HG03108 (cell line): ENCODE data around the gene PLCG1.

Experiments used
- ATAC-seq: cut with Tn5 transposase; IDR thresholded peaks from one replicate; pipeline ENCODE4 v1.9.1; 2021; ENCODE audit warnings: moderate library complexity; ENCODE audit not compliant: unreplicated experiment

PLCG1 gene

GRCh38 chr20:41166201-41167117, 29.1 kb downstream of the PLCG1 start:
- no peak for ATAC-seq

- no peak for ATAC-seq
These were observed 29.8 kb downstream of the PLCG1 start for GRCh38 chr20:41167118-41167470.

DNA sequence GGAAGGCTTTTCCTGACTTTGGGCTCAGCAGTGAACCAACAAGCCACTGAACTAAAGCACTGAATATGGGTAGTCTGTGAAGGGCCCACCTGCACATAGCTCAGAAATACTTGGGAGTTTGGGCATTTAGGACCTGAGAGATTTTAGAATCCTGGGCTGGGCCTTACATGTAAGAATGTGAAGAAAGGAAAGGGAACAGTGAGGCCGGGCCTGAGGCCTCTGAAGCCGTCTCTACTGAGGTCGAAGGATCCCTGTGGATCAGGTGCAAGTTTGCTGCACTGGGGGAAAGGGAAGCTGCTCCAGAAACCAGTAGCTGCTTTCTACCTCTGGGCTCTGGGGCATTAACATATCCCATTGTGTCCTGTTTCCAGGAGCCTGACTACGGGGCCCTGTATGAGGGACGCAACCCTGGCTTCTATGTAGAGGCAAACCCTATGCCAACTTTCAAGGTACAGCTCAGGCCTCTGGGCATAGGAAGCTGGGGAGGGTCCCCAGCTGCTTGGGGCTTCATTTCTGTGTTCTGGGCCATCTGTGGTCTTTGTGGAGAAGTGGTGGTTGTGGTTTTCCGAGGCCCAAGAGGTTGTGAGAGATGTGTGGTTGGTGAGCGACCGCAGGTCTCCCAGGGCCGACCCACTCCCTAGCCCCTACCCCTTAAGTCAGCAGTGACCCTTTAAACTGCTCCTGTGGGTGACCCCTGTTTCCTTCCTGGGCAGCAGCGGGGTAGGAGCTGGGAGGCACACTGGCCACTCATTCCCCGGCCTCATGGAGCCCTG, 30.3 kb downstream of the PLCG1 start:
- ATAC-seq: no peak

DNA sequence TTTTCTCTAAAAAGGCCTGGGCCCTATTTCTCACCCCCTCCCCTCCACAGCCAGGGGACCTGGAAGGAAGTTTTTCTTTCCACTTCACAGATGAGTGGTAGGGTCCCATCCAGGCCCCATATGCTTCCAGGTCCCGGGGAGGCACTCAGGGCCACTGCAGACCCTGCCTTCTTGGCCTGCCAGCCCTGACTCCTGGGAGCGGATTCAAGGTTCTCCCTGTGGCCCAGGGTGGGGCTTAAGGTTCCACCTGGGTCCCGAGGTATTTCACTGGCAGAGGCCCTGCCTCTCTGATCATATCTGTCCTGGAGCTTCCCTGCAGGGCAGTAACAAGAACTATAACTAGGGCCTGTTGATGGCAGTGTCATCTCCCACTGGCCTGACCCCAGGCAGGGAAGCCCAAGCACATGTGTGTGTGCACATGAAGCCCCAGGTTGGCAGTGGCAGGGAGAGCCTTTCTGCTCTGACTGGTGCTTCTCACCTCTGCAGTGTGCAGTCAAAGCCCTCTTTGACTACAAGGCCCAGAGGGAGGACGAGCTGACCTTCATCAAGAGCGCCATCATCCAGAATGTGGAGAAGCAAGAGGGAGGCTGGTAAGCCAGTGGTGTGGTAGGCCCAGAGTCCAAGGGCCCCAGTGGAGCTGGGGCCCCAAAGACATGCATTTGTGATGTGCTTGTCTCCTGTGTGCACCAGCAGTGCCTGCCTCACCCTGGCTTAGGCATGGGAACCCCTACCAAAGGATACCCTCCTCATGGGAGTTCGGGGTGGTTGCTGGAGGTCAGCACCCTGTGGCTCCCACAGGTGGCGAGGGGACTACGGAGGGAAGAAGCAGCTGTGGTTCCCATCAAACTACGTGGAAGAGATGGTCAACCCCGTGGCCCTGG, 31.2 kb downstream of the PLCG1 start:
- no peak for ATAC-seq

DNA sequence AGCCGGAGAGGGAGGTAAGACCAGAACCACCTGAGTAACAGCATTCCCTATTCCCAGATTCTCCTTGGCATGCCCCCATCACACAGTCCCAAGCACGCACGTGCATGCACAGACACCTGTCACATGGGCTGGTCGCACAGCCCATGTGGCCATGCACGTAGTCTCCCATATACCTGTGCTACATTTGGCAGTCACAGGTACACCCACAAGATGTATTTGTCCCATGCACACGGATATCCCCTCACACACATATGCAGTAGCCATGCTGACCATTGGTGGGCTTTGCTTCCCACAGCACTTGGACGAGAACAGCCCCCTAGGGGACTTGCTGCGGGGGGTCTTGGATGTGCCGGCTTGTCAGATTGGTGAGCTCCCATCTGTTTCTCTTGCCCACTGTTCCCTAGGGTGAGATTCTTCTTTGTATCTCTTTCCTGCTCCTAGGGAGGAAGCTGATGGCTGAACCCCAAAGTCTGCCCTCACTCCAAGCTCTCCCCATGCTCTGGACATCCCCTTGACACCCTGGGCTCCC, 31.9 kb downstream of the PLCG1 start:
- ATAC-seq: no peak

DNA sequence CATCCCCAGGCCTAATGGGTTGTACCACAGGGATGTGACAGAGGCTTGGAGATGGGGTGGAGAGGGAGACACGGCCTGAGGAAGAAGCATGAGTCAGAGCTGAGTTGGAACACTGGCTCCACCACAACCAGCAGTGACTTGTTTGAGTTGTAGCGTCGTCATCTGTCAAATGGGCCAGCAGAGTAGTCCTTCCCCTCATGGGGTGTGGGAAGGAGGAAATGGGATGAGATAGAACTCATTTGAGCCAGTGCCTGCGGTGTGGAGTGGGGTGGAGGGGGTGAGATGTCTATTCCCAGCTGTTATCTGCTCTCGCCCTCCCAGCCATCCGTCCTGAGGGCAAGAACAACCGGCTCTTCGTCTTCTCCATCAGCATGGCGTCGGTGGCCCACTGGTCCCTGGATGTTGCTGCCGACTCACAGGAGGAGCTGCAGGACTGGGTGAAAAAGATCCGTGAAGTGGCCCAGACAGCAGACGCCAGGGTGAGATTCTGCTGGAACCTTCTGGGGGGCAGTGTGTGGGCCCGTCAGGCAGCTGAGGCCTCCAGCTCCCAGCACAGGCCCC, 32.5 kb downstream of the PLCG1 start:
- no peak for ATAC-seq

DNA sequence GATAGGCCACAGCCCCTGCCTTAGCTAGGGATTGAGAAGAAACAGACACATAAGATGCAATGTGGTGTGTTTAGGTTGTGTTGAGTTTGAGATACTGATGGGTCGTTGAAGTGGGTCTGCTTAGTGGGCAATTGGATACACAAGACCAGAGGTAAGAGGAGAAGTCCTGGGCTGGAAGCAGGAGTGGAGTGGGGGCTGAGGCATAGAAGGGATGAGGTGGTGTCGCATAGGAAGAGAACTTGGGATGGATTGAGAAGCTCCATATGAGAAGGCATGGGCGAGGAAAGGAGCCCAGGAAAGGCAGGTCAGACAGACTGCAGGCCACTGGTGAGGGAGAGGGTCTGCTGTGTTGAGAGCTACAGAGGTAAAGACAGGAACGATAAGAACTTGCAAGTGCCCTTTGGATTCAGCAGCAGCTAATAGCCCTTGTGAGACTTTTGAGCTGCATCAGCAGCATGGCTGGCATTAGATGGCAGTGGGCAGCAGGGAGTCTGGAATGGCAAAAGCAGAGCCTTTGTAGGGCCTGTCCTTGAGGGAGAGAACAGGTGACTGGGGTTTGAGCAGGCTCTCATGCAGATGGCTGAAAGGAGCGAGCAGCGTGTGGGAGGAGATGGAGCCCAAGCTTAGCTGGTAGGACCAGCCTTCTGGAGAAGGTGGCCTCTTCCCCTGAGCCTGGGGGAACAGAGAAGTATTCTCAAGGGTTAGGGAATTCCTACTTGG, 33.2 kb downstream of the PLCG1 start:
- ATAC-seq: no peak

DNA sequence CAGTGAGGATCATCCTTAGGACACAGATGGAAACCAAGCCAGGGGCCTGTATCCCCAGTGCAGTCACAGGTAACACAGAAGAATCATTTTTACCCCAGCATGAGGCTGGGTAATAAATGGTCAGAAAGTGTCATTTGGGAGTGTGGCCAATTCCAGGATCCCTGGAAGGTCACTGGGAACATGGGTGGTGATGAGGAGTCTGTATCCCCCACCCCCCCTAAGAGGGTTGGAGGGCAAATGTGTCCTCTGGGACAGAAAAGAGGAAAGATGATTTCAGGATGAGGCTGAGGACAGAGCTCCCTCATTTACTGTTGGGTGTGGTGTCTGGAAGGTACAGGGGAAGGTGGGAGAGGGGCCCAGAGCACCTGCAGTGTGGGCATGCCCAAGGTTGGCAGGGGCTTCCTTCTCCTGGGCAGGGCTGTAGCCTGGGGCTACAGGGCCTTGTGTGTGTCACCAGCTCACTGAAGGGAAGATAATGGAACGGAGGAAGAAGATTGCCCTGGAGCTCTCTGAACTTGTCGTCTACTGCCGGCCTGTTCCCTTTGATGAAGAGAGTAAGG, 34.5 kb downstream of the PLCG1 start:
- ATAC-seq: no peak

GRCh38 chr20:41172296-41173140, 35.2 kb downstream of the PLCG1 start:
- no peak for ATAC-seq

GRCh38 chr20:41173161-41173721, 35.9 kb downstream of the PLCG1 start:
- no peak for ATAC-seq

- ATAC-seq: no peak
These were observed 36.5 kb downstream of the PLCG1 start for GRCh38 chr20:41173791-41174341.

- ATAC-seq: no peak
These were observed 37.0 kb downstream of the PLCG1 start for GRCh38 chr20:41174373-41174772.

DNA sequence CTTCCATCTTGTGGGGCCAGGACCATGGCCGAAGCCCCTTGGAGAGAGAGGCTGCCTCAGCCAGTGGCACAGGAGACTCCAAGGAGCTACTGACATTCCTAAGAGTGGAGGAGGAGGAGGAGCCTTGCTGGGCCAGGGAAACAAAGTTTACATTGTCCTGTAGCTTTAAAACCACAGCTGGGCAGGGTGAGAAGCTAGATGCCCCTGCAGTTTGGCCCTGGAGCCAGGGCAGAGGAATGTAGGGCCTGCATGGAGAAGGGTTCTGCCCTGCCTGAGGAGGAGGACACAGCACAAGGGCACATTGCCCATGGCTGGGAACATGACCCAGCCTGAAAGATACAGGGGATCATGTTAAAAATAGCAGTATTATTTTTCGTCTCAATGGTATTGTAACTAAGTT, 37.4 kb downstream of the PLCG1 start:
- no peak for ATAC-seq

DNA sequence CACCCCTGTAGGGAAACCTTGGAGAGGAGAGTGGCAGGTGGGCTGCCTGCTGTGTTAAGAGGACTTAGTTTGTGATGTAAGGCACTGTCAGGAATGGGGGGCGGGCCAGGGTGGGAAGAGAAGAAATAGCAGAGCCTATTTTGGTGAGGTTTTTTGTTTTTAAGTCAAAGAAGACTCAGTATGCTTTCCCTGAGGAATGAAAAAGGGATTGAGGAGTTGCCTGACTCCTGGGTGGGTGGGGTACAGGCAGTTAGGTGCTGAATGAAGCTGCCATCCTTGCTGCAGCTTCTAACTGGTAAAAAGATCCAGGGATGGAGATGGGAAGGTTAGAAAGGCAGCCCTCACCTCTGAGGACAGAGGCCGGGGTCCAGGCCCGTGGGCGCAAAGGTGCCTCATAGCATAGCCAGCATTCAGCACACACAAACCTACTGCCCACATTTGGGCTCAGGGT, 37.9 kb downstream of the PLCG1 start:
- ATAC-seq: no peak

GRCh38 chr20:41175727-41176330, 38.5 kb downstream of the PLCG1 start:
- ATAC-seq: no peak

- ATAC-seq: no peak
These were observed 39.6 kb downstream of the PLCG1 start for GRCh38 chr20:41176711-41177552.

GRCh38 chr20:41177636-41178035, 40.3 kb downstream of the PLCG1 start:
- no peak for ATAC-seq
